ENCODE measurements around the gene LHCGR. TPM values are rescaled to one million over a fixed set of nuclear protein-coding genes. Genes with fewer than 3 reads are reported as not detected.

Gene LHCGR
- total RNA-seq, 1 experiment from 2014 or later = not detected

DNA sequence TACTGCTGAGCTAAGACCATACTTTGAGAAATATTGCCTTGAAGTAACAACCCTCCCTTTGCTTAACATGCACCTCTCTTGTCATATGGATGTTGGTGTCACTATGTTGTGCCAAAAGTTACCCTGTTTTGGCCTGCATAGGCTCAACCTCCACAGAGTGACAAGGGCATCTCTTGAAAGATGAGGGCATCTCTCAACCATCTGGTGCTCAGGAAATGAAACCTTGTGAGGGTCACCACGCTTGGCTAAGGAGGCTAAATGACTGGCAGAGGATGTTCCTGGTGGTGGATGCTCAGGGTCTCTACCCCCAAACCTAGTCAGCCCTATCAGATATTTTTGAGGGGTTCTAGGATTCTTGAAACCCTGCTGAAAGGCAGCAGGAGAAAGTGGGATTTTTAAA lies 2.3 kb downstream of the LHCGR start:
- H3K9me3 Mint-ChIP-seq (ENCODE audit: unreplicated experiment) = no peaks in the 10 kb centered on the region
- Histone ChIP-seq H3K4me3 (ENCODE audit: low read depth, low read length) (no peak overlapping the region), H3K9me3 (no peaks in the 10 kb centered on the region), H3K4me1 (no peaks in the 10 kb centered on the region), H3K27me3 (replicated peaks; ENCODE audit: control insufficient read depth, insufficient read depth, low read length) (no peaks in the 10 kb centered on the region), H3K36me3 (ENCODE audit: control insufficient read depth, insufficient read depth, low read length) (no peaks in the 10 kb centered on the region)
- H3K27ac Mint-ChIP-seq (ENCODE audit: unreplicated experiment) = no peak overlapping the region
- intact Hi-C loops (cut with micrococcal nuclease; ENCODE audit: unreplicated experiment) = no loop called here
- H3K4me1 Mint-ChIP-seq (ENCODE audit: low read depth, unreplicated experiment) = no peaks in the 10 kb centered on the region
- H3K4me3 Mint-ChIP-seq (ENCODE audit: unreplicated experiment) = no peak overlapping the region
- H3K36me3 Mint-ChIP-seq (ENCODE audit: insufficient read depth, unreplicated experiment) = no peaks in the 10 kb centered on the region
- CTCF ChIA-PET = no interaction called here
- TF ChIP-seq, protein P1, sequence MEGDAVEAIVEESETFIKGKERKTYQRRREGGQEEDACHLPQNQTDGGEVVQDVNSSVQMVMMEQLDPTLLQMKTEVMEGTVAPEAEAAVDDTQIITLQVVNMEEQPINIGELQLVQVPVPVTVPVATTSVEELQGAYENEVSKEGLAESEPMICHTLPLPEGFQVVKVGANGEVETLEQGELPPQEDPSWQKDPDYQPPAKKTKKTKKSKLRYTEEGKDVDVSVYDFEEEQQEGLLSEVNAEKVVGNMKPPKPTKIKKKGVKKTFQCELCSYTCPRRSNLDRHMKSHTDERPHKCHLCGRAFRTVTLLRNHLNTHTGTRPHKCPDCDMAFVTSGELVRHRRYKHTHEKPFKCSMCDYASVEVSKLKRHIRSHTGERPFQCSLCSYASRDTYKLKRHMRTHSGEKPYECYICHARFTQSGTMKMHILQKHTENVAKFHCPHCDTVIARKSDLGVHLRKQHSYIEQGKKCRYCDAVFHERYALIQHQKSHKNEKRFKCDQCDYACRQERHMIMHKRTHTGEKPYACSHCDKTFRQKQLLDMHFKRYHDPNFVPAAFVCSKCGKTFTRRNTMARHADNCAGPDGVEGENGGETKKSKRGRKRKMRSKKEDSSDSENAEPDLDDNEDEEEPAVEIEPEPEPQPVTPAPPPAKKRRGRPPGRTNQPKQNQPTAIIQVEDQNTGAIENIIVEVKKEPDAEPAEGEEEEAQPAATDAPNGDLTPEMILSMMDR (IDR thresholded peaks at IDR 0.05; ENCODE audit: insufficient read depth in 1 of 2, low read depth in 1 of 2, low read length in 1 of 2, severe bottlenecking in 1 of 2, unreplicated experiment in 1 of 2) = no peak
- DNase-seq = no peak
- peaks cover 8% of the 10 kb centered on the region for H3K27me3 Mint-ChIP-seq (ENCODE audit: insufficient read depth, unreplicated experiment)
- POLR2A ChIA-PET = no interaction called here
- no TSS peak for BruUV-seq (replicated peaks)

DNA sequence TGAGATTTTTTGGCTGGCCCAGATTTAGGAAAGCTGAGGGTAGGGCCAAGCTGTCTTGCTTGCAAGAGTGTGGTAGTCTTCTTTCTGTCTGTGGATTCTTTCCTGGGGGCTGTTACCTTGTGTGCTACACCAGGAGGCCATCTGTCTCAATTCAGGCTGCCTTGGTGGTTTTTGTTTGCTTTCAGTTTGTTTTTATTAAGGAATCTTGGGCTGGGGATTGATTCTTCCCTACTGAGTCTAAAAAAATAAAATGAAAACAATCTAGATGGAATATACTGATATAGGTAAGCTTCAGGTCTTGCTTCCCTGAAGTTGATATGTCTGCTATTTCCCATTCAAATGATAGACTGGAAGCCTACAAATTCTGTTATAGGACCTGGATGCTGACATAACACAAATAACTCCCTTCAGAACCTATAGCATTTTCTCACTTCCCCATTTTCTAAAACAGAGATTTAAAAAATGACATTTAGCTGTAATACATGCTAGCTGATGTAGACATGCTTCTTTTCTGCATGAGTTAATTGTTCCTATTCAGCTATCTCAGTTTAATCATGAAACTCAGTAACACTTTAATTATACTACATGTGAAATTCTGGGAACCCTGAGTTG lies 5.3 kb downstream of the LHCGR start:
- Mint-ChIP-seq H3K9me3 (ENCODE audit: unreplicated experiment) (no peaks in the 10 kb centered on the region), H3K4me1 (ENCODE audit: low read depth, unreplicated experiment) (no peaks in the 10 kb centered on the region), H3K36me3 (ENCODE audit: insufficient read depth, unreplicated experiment) (no peaks in the 10 kb centered on the region), H3K4me3 (ENCODE audit: unreplicated experiment) (no peak overlapping the region), H3K27ac (ENCODE audit: unreplicated experiment) (no peak overlapping the region), H3K27me3 (ENCODE audit: insufficient read depth, unreplicated experiment) (peaks cover 6% of the 10 kb centered on the region)
- no peak for DNase-seq
- no TSS peak for BruUV-seq (replicated peaks)
- ChIA-PET POLR2A (no interaction called here), CTCF (no interaction called here)
- Histone ChIP-seq H3K4me1 (no peaks in the 10 kb centered on the region), H3K36me3 (ENCODE audit: control insufficient read depth, insufficient read depth, low read length) (no peaks in the 10 kb centered on the region), H3K27me3 (replicated peaks; ENCODE audit: control insufficient read depth, insufficient read depth, low read length) (no peaks in the 10 kb centered on the region), H3K4me3 (ENCODE audit: low read depth, low read length) (no peak overlapping the region), H3K9me3 (no peaks in the 10 kb centered on the region)
- TF ChIP-seq, protein P1 (IDR thresholded peaks at IDR 0.05; ENCODE audit: insufficient read depth in 1 of 2, low read depth in 1 of 2, low read length in 1 of 2, severe bottlenecking in 1 of 2, unreplicated experiment in 1 of 2) = no peak
- intact Hi-C loops (cut with micrococcal nuclease; ENCODE audit: unreplicated experiment) = no loop called here

DNA sequence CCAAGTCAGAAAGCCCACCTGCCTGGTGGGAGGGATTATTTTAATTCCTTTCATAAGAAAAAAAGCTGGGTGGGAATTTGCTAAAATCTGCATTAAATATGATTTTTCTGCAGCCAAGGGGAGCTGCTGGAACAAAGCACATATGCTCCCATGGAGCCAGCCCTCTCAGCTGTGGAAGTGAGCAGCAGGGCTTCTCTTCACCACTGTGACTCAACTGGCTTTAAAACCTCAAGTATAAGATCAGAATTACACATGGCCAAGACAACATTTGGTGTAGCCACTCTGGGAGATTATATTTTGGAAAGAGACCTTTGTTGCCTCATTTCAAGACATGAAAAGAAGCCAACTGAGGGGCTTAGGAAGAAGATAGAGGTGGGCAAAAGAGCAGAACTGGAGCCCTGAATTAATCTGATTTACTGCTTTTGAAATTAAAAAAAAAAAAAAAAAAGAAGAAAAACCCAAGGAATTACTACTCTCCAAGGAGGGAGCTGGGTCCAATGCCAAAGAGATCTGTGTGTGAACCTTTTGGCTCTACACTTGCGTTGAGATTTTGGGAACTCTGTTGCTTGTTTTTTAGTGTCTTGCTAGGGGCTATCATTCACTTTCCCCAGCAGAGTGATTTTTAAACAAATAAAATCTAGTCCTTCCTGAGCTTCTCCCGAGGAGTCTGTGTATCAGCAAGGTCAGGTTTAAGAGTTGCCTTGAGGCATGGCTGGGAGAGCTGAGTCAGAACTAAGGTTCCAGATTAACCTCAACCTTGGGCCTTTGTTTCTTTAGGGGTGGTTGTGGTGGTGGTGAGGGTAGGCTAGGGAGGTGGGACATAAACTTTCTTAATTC lies 6.0 kb downstream of the LHCGR start:
- no peaks in the 10 kb centered on the region for H3K9me3 Mint-ChIP-seq (ENCODE audit: unreplicated experiment)
- CTCF ChIA-PET = no interaction called here
- POLR2A ChIA-PET = no interaction called here

More for the DNA sequence above, 6.0 kb downstream of the LHCGR start:
- H3K4me1 Mint-ChIP-seq (ENCODE audit: low read depth, unreplicated experiment) = no peaks in the 10 kb centered on the region
- Histone ChIP-seq H3K4me3 (ENCODE audit: low read depth, low read length) (no peak overlapping the region), H3K27me3 (replicated peaks; ENCODE audit: control insufficient read depth, insufficient read depth, low read length) (no peaks in the 10 kb centered on the region), H3K36me3 (ENCODE audit: control insufficient read depth, insufficient read depth, low read length) (no peaks in the 10 kb centered on the region), H3K9me3 (no peaks in the 10 kb centered on the region), H3K4me1 (no peaks in the 10 kb centered on the region)
- BruUV-seq (replicated peaks) = no TSS peak
- TF ChIP-seq, protein P1 (IDR thresholded peaks at IDR 0.05; ENCODE audit: insufficient read depth in 1 of 2, low read depth in 1 of 2, low read length in 1 of 2, severe bottlenecking in 1 of 2, unreplicated experiment in 1 of 2) = no peak
- H3K36me3 Mint-ChIP-seq (ENCODE audit: insufficient read depth, unreplicated experiment) = no peaks in the 10 kb centered on the region
- intact Hi-C loops (cut with micrococcal nuclease; ENCODE audit: unreplicated experiment) = no loop called here
- no peak overlapping the region for H3K27ac Mint-ChIP-seq (ENCODE audit: unreplicated experiment)
- peaks cover 6% of the 10 kb centered on the region for H3K27me3 Mint-ChIP-seq (ENCODE audit: insufficient read depth, unreplicated experiment)
- no peak for DNase-seq
- no peak overlapping the region for H3K4me3 Mint-ChIP-seq (ENCODE audit: unreplicated experiment)
